OCI-LY3 (cell line): ENCODE measurements around the gene PAX2.

ENCODE experiments used
- H2AFZ ChIP-seq: fragments of 200-600, 300-600 bp; shearing (Covaris generic); 2 replicates; pipeline ENCODE4 v1.6.0; 2014; ENCODE audit warnings: antibody characterized with exemption, low read depth, low read length
- H3K27ac ChIP-seq: fragments of 200-600, 300-600 bp; sonication (generic); 2 replicates; pipeline ENCODE4 v1.5.1; 2014; ENCODE audit warnings: mild to moderate bottlenecking, low read length, moderate library complexity, mixed read lengths
- H3K27me3 ChIP-seq: fragments of 200-600, 300-600 bp; sonication (generic); 2 replicates; pipeline ENCODE4 v1.6.1; 2014; ENCODE audit warnings: low read depth, low read length, mixed read lengths
- H3K36me3 ChIP-seq: fragments of 200-600, 300-600 bp; sonication (generic); replicated peaks from 2 replicates; pipeline ENCODE3; 2014; ENCODE audit warnings: low read depth, low read length, mixed read lengths
- H3K4me1 ChIP-seq: fragments of 300-600, 200-600 bp; sonication (generic); 2 replicates; pipeline ENCODE4 v1.6.1; 2014; ENCODE audit warnings: low read length, mixed read lengths
- H3K4me2 ChIP-seq: fragments of 200-600, 300-600 bp; sonication (generic); 2 replicates; pipeline ENCODE4 v1.6.1; 2014; ENCODE audit warnings: low read length, mixed read lengths
- H3K4me3 ChIP-seq: fragments of 300-600, 200-600 bp; sonication (generic); 2 replicates; pipeline ENCODE4 v1.5.1; 2014; ENCODE audit warnings: antibody characterized with exemption, mild to moderate bottlenecking, low read length, moderate library complexity
- H3K79me2 ChIP-seq: fragments of 300-600, 200-600 bp; shearing (Covaris generic); 2 replicates; pipeline ENCODE4 v1.6.1; 2014; ENCODE audit warnings: mild to moderate bottlenecking, low read length, mixed read lengths
- H3K9ac ChIP-seq: fragments of 300-600, 200-600 bp; shearing (Covaris generic); 2 replicates; pipeline ENCODE4 v1.6.0; 2014; ENCODE audit warnings: mild to moderate bottlenecking, low read length, moderate library complexity
- H3K9me3 ChIP-seq: fragments of 200-600, 300-600 bp; shearing (Covaris generic); 2 replicates; pipeline ENCODE4 v1.6.1; 2014; ENCODE audit warnings: low read length, mixed read lengths; ENCODE audit not compliant: insufficient read depth
- H4K20me1 ChIP-seq: fragments of 200-600, 300-600 bp; sonication (generic); 2 replicates; pipeline ENCODE4 v1.6.1; 2016; ENCODE audit warnings: low read length, mixed read lengths; ENCODE audit not compliant: insufficient read depth
- EZH2phosphoT487 ChIP-seq: fragments of 200-600 bp; shearing (Covaris generic); IDR thresholded peaks from 2 replicates; pipeline ENCODE4 v1.6.1; 2018; ENCODE audit warnings: antibody characterized with exemption, mixed run types, low read depth
- TF ChIP-seq, protein P1 (sequence below): fragments of 200-600, 300-600 bp; sonication (generic); IDR thresholded peaks from 2 replicates; pipeline ENCODE4 v1.5.1; 2014; ENCODE audit warnings: antibody characterized with exemption, low read length, low read depth

Gene PAX2

DNA sequence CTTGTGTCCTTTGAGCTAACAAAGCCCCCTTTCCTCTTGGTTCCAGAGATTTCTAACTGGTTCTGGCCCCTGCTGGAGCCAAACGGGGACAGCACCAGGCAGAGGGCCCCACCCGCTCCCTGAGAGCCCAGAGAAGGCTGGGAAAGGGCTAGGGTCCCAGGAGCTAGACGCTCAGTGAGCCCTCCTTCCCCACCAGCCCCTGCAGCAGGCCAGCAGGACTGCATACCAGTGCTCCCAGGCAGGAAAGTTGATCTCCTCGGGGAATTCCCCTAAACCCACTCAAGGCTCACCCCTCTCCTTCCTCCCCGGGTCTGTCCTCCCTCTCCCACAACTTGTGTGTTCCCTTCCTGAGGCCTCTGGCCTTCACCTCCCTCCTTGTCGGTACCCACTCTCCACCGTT is 47.7 kb downstream of the PAX2 start:
- no peak overlapping the region for H3K4me2 ChIP-seq
- H3K36me3 ChIP-seq, result no peaks in the 10 kb centered on the region
- TF ChIP-seq, protein P1, sequence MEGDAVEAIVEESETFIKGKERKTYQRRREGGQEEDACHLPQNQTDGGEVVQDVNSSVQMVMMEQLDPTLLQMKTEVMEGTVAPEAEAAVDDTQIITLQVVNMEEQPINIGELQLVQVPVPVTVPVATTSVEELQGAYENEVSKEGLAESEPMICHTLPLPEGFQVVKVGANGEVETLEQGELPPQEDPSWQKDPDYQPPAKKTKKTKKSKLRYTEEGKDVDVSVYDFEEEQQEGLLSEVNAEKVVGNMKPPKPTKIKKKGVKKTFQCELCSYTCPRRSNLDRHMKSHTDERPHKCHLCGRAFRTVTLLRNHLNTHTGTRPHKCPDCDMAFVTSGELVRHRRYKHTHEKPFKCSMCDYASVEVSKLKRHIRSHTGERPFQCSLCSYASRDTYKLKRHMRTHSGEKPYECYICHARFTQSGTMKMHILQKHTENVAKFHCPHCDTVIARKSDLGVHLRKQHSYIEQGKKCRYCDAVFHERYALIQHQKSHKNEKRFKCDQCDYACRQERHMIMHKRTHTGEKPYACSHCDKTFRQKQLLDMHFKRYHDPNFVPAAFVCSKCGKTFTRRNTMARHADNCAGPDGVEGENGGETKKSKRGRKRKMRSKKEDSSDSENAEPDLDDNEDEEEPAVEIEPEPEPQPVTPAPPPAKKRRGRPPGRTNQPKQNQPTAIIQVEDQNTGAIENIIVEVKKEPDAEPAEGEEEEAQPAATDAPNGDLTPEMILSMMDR, result no peak
- no peak for TF ChIP-seq EZH2phosphoT487
- H3K4me1 ChIP-seq, result peaks cover 3% of the 10 kb centered on the region; the same call in 1 of the 2 replicates
- H3K4me3 ChIP-seq, result no peak overlapping the region
- H3K27ac ChIP-seq, result no peak overlapping the region
- H3K9me3 ChIP-seq, result no peaks in the 10 kb centered on the region
- no peaks in the 10 kb centered on the region for H3K79me2 ChIP-seq
- no peaks in the 10 kb centered on the region for H4K20me1 ChIP-seq
- H2AFZ ChIP-seq, result no peak overlapping the region
- H3K9ac ChIP-seq, result no peak overlapping the region
- H3K27me3 ChIP-seq, result no peaks in the 10 kb centered on the region

DNA sequence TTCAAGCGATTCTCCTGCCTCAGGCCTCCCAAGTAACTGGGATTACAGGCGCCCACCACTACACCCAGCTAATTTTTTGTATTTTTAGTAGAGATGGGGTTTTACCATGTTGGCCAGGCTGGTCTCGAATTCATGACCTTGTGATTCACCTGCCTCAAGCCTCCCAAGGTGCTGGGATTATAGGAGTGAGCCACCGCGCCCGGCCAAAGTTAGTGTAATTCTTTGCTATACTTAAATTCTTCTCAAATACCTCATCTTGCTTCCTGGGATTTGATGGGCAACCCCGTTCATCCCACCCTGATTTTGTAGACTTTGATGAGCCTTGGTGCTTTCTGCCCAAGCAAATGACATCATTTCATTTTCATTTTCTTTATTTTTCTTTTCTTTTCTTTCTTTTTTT is 54.5 kb downstream of the PAX2 start:
- TF ChIP-seq EZH2phosphoT487, result no peak
- Histone ChIP-seq H3K4me2 (no peak overlapping the region), H3K79me2 (no peaks in the 10 kb centered on the region), H3K4me1 (peaks cover 3% of the 10 kb centered on the region; the same call in 1 of the 2 replicates), H2AFZ (no peak overlapping the region), H3K36me3 (no peaks in the 10 kb centered on the region), H3K27me3 (no peaks in the 10 kb centered on the region), H3K9ac (no peak overlapping the region), H3K27ac (no peak overlapping the region), H4K20me1 (no peaks in the 10 kb centered on the region), H3K9me3 (no peaks in the 10 kb centered on the region), H3K4me3 (no peak overlapping the region)

DNA sequence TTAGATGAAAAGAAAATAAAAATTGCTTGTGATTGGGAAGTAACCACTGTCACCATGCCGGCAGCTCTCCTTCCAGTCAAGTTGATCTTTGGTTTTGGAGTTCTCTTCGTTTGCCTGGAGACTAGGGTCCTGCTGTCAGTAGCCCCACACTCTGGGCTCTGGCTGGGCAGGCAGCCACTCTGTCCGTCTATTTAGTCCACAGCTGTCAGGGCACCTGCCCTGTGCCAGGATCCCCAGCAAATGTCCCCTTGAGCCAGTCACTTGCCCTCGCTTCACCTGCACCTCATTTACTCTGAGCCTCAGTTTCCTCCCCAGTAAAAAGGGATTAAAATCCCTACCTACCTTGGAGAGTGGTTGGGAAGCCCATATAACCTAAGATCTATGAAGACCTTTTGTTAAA is 55.5 kb downstream of the PAX2 start:
- H3K4me2 ChIP-seq, result no peak overlapping the region
- H3K9ac ChIP-seq, result no peak overlapping the region
- TF ChIP-seq, protein P1, result no peak
- no peak for TF ChIP-seq EZH2phosphoT487
- H3K4me1 ChIP-seq, result peaks cover 3% of the 10 kb centered on the region; the same call in 1 of the 2 replicates
- no peaks in the 10 kb centered on the region for H3K79me2 ChIP-seq
- no peak overlapping the region for H3K4me3 ChIP-seq
- H2AFZ ChIP-seq, result no peak overlapping the region
- no peaks in the 10 kb centered on the region for H3K27me3 ChIP-seq
- no peaks in the 10 kb centered on the region for H3K36me3 ChIP-seq
- H3K27ac ChIP-seq, result no peak overlapping the region
- H4K20me1 ChIP-seq, result no peaks in the 10 kb centered on the region
- H3K9me3 ChIP-seq, result no peaks in the 10 kb centered on the region

DNA sequence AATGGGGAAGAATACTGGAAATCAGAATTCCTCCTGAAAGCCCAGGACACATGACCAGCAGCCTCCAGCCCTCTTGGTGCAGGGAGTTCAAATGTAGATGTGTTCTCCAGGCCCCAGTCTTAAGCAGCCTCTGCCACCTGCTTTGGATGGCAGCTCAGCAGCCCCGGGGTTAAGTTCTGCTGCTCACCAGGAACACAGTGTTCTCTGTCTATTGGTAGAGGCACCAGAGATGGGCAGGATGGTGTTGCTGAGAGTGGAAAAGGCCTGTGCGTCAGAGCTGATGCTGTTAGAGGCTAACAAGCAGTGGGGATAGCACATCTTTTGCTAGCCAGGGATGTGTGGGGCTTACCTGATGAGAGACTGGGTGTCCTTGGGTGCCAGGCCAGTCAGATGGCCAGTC is 56.8 kb downstream of the PAX2 start:
- H3K27ac ChIP-seq, result no peak overlapping the region
- H2AFZ ChIP-seq, result no peak overlapping the region
- H3K4me1 ChIP-seq, result peaks cover 2% of the 10 kb centered on the region; the same call in 1 of the 2 replicates
- no peaks in the 10 kb centered on the region for H3K9me3 ChIP-seq
- H3K27me3 ChIP-seq, result no peaks in the 10 kb centered on the region
- no peak overlapping the region for H3K4me2 ChIP-seq
- no peaks in the 10 kb centered on the region for H4K20me1 ChIP-seq
- TF ChIP-seq EZH2phosphoT487, result no peak
- TF ChIP-seq, protein P1, result no peak
- H3K79me2 ChIP-seq, result no peaks in the 10 kb centered on the region
- H3K36me3 ChIP-seq, result no peaks in the 10 kb centered on the region
- no peak overlapping the region for H3K4me3 ChIP-seq
- H3K9ac ChIP-seq, result no peak overlapping the region

DNA sequence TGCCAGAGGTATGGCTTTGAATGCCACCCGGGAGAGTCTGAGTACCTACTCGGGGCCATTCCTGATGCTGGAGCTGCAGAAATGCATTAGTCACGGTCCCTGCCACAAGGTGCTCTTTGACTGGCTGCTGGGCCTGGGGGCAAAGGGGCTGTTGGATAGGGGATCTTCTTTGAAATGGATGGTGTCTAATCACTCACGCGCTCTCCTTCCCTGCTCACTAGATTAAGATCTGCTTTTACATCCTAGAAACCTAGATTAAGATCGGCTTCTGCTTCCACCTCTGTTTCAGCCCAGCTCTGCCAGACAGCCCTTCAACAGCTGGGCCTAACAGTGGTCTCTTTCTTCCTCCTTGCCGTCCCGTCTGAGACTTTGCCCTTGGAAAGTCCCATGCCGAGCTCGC is 57.2 kb downstream of the PAX2 start:
- TF ChIP-seq, protein P1, result no peak
- no peak for TF ChIP-seq EZH2phosphoT487
- Histone ChIP-seq H2AFZ (no peak overlapping the region), H3K36me3 (no peaks in the 10 kb centered on the region), H3K4me2 (no peak overlapping the region), H3K9ac (no peak overlapping the region), H3K27me3 (no peaks in the 10 kb centered on the region), H3K4me3 (no peak overlapping the region), H4K20me1 (no peaks in the 10 kb centered on the region), H3K79me2 (no peaks in the 10 kb centered on the region), H3K9me3 (no peaks in the 10 kb centered on the region), H3K27ac (no peak overlapping the region), H3K4me1 (no peaks in the 10 kb centered on the region)
